T-helper 2 cell treated with Interferon-gamma antibody and Interleukin-4, amounts not matched to agents 5 μg/mL and 100 μg/mL, for 36 hours (primary cell): ENCODE measurements around the gene FGD2.
A peak's percentile ranks its signal among the peaks of the same experiment; 100 is the strongest.
"Not testable (repeated sequence)": the region's sequence is repeated elsewhere in the genome, so short reads cannot be mapped to it uniquely, and the experiment has no call there.

Source experiments
- DNase-seq: peaks from one replicate; pipeline ENCODE4 v3.0.0; 2021; ENCODE audit warnings: low spot score
- H3K27ac Mint-ChIP-seq: one replicate; pipeline ENCODE4 v1.8.0; 2021; ENCODE audit warnings: mild to moderate bottlenecking, mixed read lengths
- H3K27me3 Mint-ChIP-seq: one replicate; pipeline ENCODE4 v1.8.0; 2021; ENCODE audit warnings: low read depth, mixed read lengths
- H3K36me3 Mint-ChIP-seq: one replicate; pipeline ENCODE4 v1.8.0; 2021; ENCODE audit warnings: low read depth, mixed read lengths
- H3K4me1 Mint-ChIP-seq: one replicate; pipeline ENCODE4 v1.8.0; 2021; ENCODE audit warnings: low read depth, mixed read lengths
- H3K4me3 Mint-ChIP-seq: one replicate; pipeline ENCODE4 v1.8.0; 2022; ENCODE audit warnings: mild to moderate bottlenecking, moderate library complexity, mixed read lengths
- H3K9me3 Mint-ChIP-seq: one replicate; pipeline ENCODE4 v1.8.0; 2021; ENCODE audit warnings: mixed read lengths

FGD2 gene

GRCh38 chr6:36977470-36977941 is 27.9 kb upstream of the FGD2 start:
- no peak overlapping the region for H3K27ac Mint-ChIP-seq
- H3K27me3 Mint-ChIP-seq: no peaks in the 10 kb centered on the region
- H3K9me3 Mint-ChIP-seq: no peaks in the 10 kb centered on the region
- H3K4me1 Mint-ChIP-seq: peaks cover 26% of the 10 kb centered on the region
- H3K36me3 Mint-ChIP-seq: peaks cover 67% of the 10 kb centered on the region
- no peak overlapping the region for H3K4me3 Mint-ChIP-seq
- DNase-seq: no peak

GRCh38 chr6:36978421-36979346 is 26.8 kb upstream of the FGD2 start:
- Mint-ChIP-seq H3K36me3 (peaks cover 57% of the 10 kb centered on the region), H3K27ac (no peak overlapping the region), H3K4me1 (peaks cover 26% of the 10 kb centered on the region), H3K4me3 (no peak overlapping the region), H3K9me3 (no peaks in the 10 kb centered on the region), H3K27me3 (no peaks in the 10 kb centered on the region)
- no peak for DNase-seq

- H3K4me3 Mint-ChIP-seq: no peak overlapping the region
- no peaks in the 10 kb centered on the region for H3K9me3 Mint-ChIP-seq
- peaks cover 51% of the 10 kb centered on the region for H3K36me3 Mint-ChIP-seq
- no peaks in the 10 kb centered on the region for H3K27me3 Mint-ChIP-seq
- DNase-seq: no peak
- H3K4me1 Mint-ChIP-seq: peaks cover 26% of the 10 kb centered on the region
- peak overlapping the region; percentile 9 for H3K27ac Mint-ChIP-seq
Observed at GRCh38 chr6:36979347-36979742, 26.1 kb upstream of the FGD2 start.

- H3K4me3 Mint-ChIP-seq: no peak overlapping the region
- H3K27ac Mint-ChIP-seq: peak overlapping the region; percentile 34
- no peaks in the 10 kb centered on the region for H3K9me3 Mint-ChIP-seq
- H3K27me3 Mint-ChIP-seq: no peaks in the 10 kb centered on the region
- peaks cover 46% of the 10 kb centered on the region for H3K36me3 Mint-ChIP-seq
- H3K4me1 Mint-ChIP-seq: peaks cover 26% of the 10 kb centered on the region
- DNase-seq: no peak
Observed at GRCh38 chr6:36980129-36980528, 25.3 kb upstream of the FGD2 start.

GRCh38 chr6:36980876-36981619 is 24.4 kb upstream of the FGD2 start:
- no peak for DNase-seq
- Mint-ChIP-seq H3K36me3 (peaks cover 38% of the 10 kb centered on the region), H3K27ac (no peak overlapping the region), H3K27me3 (no peaks in the 10 kb centered on the region), H3K4me1 (peaks cover 26% of the 10 kb centered on the region), H3K4me3 (no peak overlapping the region), H3K9me3 (no peaks in the 10 kb centered on the region)

GRCh38 chr6:36983538-36983937 is 21.9 kb upstream of the FGD2 start:
- H3K4me1 Mint-ChIP-seq: peaks cover 37% of the 10 kb centered on the region

GRCh38 chr6:36984581-36985416 is 20.7 kb upstream of the FGD2 start:
- DNase-seq: peak; percentile 37
- no peak overlapping the region for H3K27ac Mint-ChIP-seq
- no peaks in the 10 kb centered on the region for H3K9me3 Mint-ChIP-seq
- no peak overlapping the region for H3K4me3 Mint-ChIP-seq
- H3K27me3 Mint-ChIP-seq: peaks cover 2% of the 10 kb centered on the region
- H3K36me3 Mint-ChIP-seq: peaks cover 9% of the 10 kb centered on the region
- H3K4me1 Mint-ChIP-seq: peaks cover 28% of the 10 kb centered on the region

More at GRCh38 chr6:36983538-36983937, 21.9 kb upstream of the FGD2 start:
- Mint-ChIP-seq H3K36me3 (peaks cover 15% of the 10 kb centered on the region), H3K9me3 (no peaks in the 10 kb centered on the region), H3K27ac (no peak overlapping the region), H3K27me3 (no peaks in the 10 kb centered on the region), H3K4me3 (no peak overlapping the region)
- no peak for DNase-seq

GRCh38 chr6:36985417-36985807 is 20.0 kb upstream of the FGD2 start:
- H3K4me1 Mint-ChIP-seq: peaks cover 25% of the 10 kb centered on the region
- no peak for DNase-seq
- peaks cover 7% of the 10 kb centered on the region for H3K36me3 Mint-ChIP-seq
- peaks cover 2% of the 10 kb centered on the region for H3K27me3 Mint-ChIP-seq
- H3K4me3 Mint-ChIP-seq: no peak overlapping the region
- H3K27ac Mint-ChIP-seq: no peak overlapping the region
- no peaks in the 10 kb centered on the region for H3K9me3 Mint-ChIP-seq

- Mint-ChIP-seq H3K27me3 (peaks cover 8% of the 10 kb centered on the region), H3K27ac (peak within 1 kb of the TSS; percentile 98), H3K9me3 (no peaks in the 10 kb centered on the region), H3K36me3 (peaks cover 5% of the 10 kb centered on the region), H3K4me3 (peak within 1 kb of the TSS; percentile 99), H3K4me1 (peaks cover 19% of the 10 kb centered on the region)
- peak; percentile 89 for DNase-seq
Observed at GRCh38 chr6:36985808-36986703, 19.4 kb upstream of the FGD2 start, which contains the start of gene MTCH1. Gene MTCH1, minus strand, starts transcription at chr6:36986196. Its CDS starts 23 bp downstream, at chr6:36986173.

GRCh38 chr6:36986704-36987047 is 18.8 kb upstream of the FGD2 start:
- Mint-ChIP-seq H3K27ac (peak overlapping the region; percentile 98), H3K4me3 (peak overlapping the region; percentile 99), H3K27me3 (peaks cover 9% of the 10 kb centered on the region), H3K9me3 (no peaks in the 10 kb centered on the region), H3K36me3 (peaks cover 4% of the 10 kb centered on the region), H3K4me1 (peaks cover 17% of the 10 kb centered on the region)
- DNase-seq: no peak

GRCh38 chr6:36989264-36989663 is 16.2 kb upstream of the FGD2 start:
- no peak overlapping the region for H3K4me3 Mint-ChIP-seq
- no peaks in the 10 kb centered on the region for H3K9me3 Mint-ChIP-seq
- no peak overlapping the region for H3K27ac Mint-ChIP-seq
- H3K27me3 Mint-ChIP-seq: peaks cover 23% of the 10 kb centered on the region
- H3K4me1 Mint-ChIP-seq: peaks cover 13% of the 10 kb centered on the region
- H3K36me3 Mint-ChIP-seq: no peaks in the 10 kb centered on the region
- DNase-seq: no peak

- not testable (repeated sequence) for DNase-seq, H3K27ac Mint-ChIP-seq, H3K36me3 Mint-ChIP-seq, H3K4me3 Mint-ChIP-seq, H3K9me3 Mint-ChIP-seq
- Mint-ChIP-seq H3K27me3 (peaks cover 31% of the 10 kb centered on the region), H3K4me1 (peaks cover 13% of the 10 kb centered on the region)
Observed at GRCh38 chr6:36990401-36990800, 15.1 kb upstream of the FGD2 start.
